Smooth muscle cell (in vitro differentiated cells): Measurements from ENCODE around the gene APC2. TPM values are rescaled to one million over a fixed set of nuclear protein-coding genes. Genes with fewer than 3 reads are reported as not detected.

Source experiments
- DNase-seq: peaks from one replicate; lab custom pipeline; 2025; ENCODE audit not compliant: unreplicated experiment; lab: John Stamatoyannopoulos, UW
- H2AFZ ChIP-seq: fragments of 200-600 bp; sonication (generic); 2 replicates; pipeline ENCODE4 v1.6.0; 2016; ENCODE audit warnings: antibody characterized with exemption, low read depth, mild to moderate bottlenecking
- H3F3A ChIP-seq: fragments of 200-600 bp; sonication (generic); 2 replicates; pipeline ENCODE4 v1.6.0; 2017; ENCODE audit warnings: antibody characterized with exemption, low read depth
- H3K27ac ChIP-seq: fragments of 200-600 bp; sonication (generic); 2 replicates; pipeline ENCODE4 v1.5.1; 2016; ENCODE audit warnings: low read depth, mild to moderate bottlenecking
- H3K27me3 ChIP-seq: fragments of 200-600 bp; sonication (generic); 2 replicates; pipeline ENCODE4 v1.6.1; 2016; ENCODE audit warnings: low read depth, mild to moderate bottlenecking
- H3K36me3 ChIP-seq: fragments of 200-600 bp; sonication (generic); 2 replicates; pipeline ENCODE4 v1.5.1; 2016; ENCODE audit warnings: low read depth
- H3K4me1 ChIP-seq: fragments of 200-600 bp; sonication (generic); 2 replicates; pipeline ENCODE4 v1.5.1; 2016; ENCODE audit warnings: low read depth
- H3K4me2 ChIP-seq: fragments of 200-600 bp; sonication (generic); 2 replicates; pipeline ENCODE4 v1.6.0; 2016; ENCODE audit warnings: mild to moderate bottlenecking
- H3K4me3 ChIP-seq: fragments of 200-600 bp; sonication (generic); 2 replicates; pipeline ENCODE4 v1.5.1; 2016; ENCODE audit warnings: mild to moderate bottlenecking
- H3K79me2 ChIP-seq: fragments of 200-600 bp; sonication (generic); 2 replicates; pipeline ENCODE4 v1.6.0; 2016; ENCODE audit warnings: low read depth, mild to moderate bottlenecking
- H3K9ac ChIP-seq: fragments of 200-600 bp; sonication (generic); 2 replicates; pipeline ENCODE4 v1.6.0; 2016; ENCODE audit warnings: low read depth
- H3K9me3 ChIP-seq: fragments of 200-600 bp; sonication (generic); replicated peaks from 2 replicates; pipeline ENCODE4 v1.5.1; 2016; ENCODE audit warnings: low read depth
- H4K20me1 ChIP-seq: fragments of 200-600 bp; sonication (generic); 2 replicates; pipeline ENCODE4 v1.6.0; 2016; ENCODE audit warnings: low read depth
- WGBS: methylation state at CpG from one replicate; pipeline ENCODE4 v1.1.7; 2016; ENCODE audit warnings: low lambda C conversion rate; 5-methylcytosine and 5-hydroxymethylcytosine counted together
- polyA plus RNA-seq: library from polyadenylated mRNA; unstranded; fragments of >200 nt; fragmentation: Nextera tagmentation; extraction: Ambion mirVana; gene quantifications from 2 replicates; pipeline ENCODE4 v1.2.1, GENCODE V29; 2016
- total RNA-seq: library from RNA; depleted of rRNA; stranded (reverse); fragments of >200 nt; gene quantifications from 2 replicates; pipeline ENCODE4 v1.2.3, GENCODE V29; 2014
- TF ChIP-seq, protein P1 (sequence below): fragments of 200-600 bp; sonication (generic); IDR thresholded peaks from 2 replicates; pipeline ENCODE4 v1.5.1; 2017; ENCODE audit warnings: borderline replicate concordance, mild to moderate bottlenecking, antibody characterized with exemption; ENCODE audit not compliant: insufficient read depth, poor library complexity, severe bottlenecking

The APC2 gene
- total and polyA plus RNA-seq, 2 experiments from 2014 or later = 0.18 to 0.30 TPM

DNA sequence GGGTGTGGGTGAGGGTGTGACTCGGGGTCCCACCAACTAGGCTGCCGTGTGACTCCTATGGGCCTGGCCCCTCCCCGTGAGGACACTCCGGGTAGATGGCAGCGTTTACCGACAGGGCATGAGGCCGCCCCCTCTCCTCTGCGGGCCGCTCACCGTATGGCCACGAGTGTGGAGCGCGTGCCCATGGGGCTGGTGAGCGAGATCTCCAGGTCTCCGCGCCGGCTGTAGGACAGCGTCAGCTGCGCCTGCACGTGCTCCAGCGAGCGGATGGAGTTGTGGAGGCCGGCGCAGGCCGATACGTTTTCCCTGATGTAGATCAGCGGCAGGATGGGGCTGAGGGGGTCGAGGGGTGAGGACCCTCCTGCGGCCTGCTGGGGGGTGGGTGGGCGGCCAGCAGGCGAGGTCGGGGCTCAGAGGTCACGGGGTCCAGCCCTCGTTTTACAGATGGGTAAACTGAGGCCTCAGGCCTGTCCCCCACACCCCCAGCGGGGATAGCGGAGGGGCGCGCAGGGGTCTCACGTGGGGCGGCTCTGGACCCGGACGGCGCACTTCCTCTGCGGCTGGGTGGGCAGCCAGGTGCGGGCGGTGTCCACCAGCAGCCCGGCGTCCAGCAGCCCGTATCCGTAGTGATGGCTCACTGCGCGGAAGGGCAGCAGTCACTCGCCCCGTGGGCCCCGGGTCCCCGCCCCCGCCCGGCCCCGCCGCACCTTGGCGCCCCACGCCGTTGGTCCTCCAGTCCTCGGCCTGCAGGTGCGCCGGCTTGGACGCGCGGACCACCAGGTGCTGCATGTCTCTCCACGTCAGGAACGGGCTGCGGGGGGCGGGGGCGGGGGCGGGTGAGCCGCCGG is 33.4 kb downstream of the APC2 start:
- no peak for DNase-seq
- TF ChIP-seq, protein P1, sequence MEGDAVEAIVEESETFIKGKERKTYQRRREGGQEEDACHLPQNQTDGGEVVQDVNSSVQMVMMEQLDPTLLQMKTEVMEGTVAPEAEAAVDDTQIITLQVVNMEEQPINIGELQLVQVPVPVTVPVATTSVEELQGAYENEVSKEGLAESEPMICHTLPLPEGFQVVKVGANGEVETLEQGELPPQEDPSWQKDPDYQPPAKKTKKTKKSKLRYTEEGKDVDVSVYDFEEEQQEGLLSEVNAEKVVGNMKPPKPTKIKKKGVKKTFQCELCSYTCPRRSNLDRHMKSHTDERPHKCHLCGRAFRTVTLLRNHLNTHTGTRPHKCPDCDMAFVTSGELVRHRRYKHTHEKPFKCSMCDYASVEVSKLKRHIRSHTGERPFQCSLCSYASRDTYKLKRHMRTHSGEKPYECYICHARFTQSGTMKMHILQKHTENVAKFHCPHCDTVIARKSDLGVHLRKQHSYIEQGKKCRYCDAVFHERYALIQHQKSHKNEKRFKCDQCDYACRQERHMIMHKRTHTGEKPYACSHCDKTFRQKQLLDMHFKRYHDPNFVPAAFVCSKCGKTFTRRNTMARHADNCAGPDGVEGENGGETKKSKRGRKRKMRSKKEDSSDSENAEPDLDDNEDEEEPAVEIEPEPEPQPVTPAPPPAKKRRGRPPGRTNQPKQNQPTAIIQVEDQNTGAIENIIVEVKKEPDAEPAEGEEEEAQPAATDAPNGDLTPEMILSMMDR = no peak
- Histone ChIP-seq H3K4me1 (no peaks in the 10 kb centered on the region), H3K27me3 (no peaks in the 10 kb centered on the region), H2AFZ (no peak overlapping the region), H3K36me3 (no peaks in the 10 kb centered on the region), H3K79me2 (peaks cover 5% of the 10 kb centered on the region), H3K9ac (no peak overlapping the region), H3K27ac (no peak overlapping the region), H3F3A (no peaks in the 10 kb centered on the region), H3K4me3 (no peak overlapping the region), H3K9me3 (no peaks in the 10 kb centered on the region), H3K4me2 (no peak overlapping the region), H4K20me1 (peaks cover 3% of the 10 kb centered on the region)
- WGBS = 92% methylated on average over 33 of the region's 77 CpGs

DNA sequence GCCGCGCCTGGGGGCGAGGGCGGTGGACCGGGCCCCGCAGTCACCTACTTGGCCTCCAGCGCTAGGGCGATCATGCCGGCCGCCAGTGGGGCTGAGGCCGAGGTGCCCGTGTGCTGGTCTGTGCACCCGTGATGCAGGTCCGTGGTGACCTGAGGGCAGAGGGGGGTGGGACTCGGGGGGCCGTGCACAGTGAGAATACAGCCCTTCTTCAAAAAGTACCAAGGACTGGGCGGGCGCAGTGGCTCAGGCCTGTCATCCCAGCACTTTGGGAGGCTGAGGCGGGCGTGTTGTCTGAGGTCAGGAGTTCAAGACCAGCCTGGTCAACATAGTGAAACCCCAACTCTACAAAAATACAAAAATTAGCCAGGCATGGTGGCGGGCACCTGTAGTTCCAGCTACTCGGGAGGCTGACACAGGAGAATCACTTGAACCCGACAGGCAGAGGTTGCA is 34.1 kb downstream of the APC2 start:
- no peaks in the 10 kb centered on the region for H3K4me1 ChIP-seq
- 98% methylated on average over 17 of the region's 23 CpGs for WGBS

DNA sequence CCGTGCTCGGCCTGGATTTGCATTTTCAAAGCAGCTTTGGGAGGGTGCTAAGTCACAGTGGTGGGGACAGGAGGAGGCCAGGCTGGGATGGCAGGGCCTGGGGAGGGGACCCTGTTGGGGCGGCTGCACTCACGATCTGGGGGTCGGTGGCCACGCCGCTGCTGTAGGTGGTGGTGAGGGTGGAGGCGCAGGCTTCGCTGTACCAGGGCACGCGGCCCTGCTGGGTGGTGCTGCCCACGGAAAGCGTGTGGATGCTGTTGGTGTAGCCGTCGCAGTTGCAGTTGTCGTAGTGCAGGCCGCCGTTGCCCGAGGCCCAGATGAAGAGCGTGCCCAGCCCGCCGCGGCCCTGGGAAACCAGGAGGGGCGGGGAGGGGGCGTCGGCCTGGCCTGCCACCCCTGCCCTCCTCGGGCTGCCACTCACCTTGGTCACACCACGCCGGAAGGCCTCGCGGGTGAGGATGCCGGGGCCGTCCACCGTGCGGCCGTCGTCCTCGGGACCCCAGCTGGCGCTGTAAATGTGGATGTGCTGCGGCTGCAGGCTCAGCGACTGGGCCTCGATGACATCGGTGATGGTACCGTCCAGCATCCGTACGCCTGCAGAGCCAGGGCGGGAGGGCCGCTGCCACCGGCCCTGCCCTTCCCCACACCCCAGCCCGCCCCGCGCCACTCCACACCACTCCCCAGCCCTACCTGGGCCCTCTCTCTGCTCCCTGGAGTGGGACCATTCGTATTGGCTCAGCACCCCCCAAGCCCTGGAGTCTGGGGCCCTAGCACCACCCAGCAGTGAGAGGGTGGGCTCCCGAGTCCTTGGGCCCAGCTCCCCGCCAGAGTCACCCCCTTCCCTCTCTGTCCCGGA is 37.0 kb downstream of the APC2 start:
- no peak overlapping the region for H3K4me2 ChIP-seq
- no peaks in the 10 kb centered on the region for H3F3A ChIP-seq
- no peaks in the 10 kb centered on the region for H3K36me3 ChIP-seq
- TF ChIP-seq, protein P1 = no peak
- H4K20me1 ChIP-seq = no peaks in the 10 kb centered on the region
- H3K9ac ChIP-seq = no peak overlapping the region
- H2AFZ ChIP-seq = no peak overlapping the region
- no peak overlapping the region for H3K27ac ChIP-seq
- WGBS = 97% methylated on average over 24 of the region's 56 CpGs
- no peaks in the 10 kb centered on the region for H3K27me3 ChIP-seq
- no peaks in the 10 kb centered on the region for H3K79me2 ChIP-seq
- no peak overlapping the region for H3K4me3 ChIP-seq
- H3K4me1 ChIP-seq = peaks cover 12% of the 10 kb centered on the region
- DNase-seq = no peak
- no peaks in the 10 kb centered on the region for H3K9me3 ChIP-seq

More for the DNA sequence above, 34.1 kb downstream of the APC2 start:
- no peak for DNase-seq
- Histone ChIP-seq H3K4me3 (no peak overlapping the region), H4K20me1 (no peaks in the 10 kb centered on the region), H3K27me3 (no peaks in the 10 kb centered on the region), H2AFZ (no peak overlapping the region), H3K36me3 (no peaks in the 10 kb centered on the region), H3F3A (no peaks in the 10 kb centered on the region), H3K79me2 (no peaks in the 10 kb centered on the region), H3K9ac (no peak overlapping the region), H3K4me2 (no peak overlapping the region), H3K9me3 (no peaks in the 10 kb centered on the region), H3K27ac (no peak overlapping the region)
- TF ChIP-seq, protein P1 = no peak
